ENCODE measurements around the gene ADAP1. TPM values are rescaled to one million over a fixed set of nuclear protein-coding genes. Genes with fewer than 3 reads are reported as not detected.

ADAP1 gene
- total and polyA plus RNA-seq, 2 of the 13 experiments (the other 11 are each of a cell fraction or from before 2014, with no cell fraction given): 10.5 to 24.6 TPM

DNA sequence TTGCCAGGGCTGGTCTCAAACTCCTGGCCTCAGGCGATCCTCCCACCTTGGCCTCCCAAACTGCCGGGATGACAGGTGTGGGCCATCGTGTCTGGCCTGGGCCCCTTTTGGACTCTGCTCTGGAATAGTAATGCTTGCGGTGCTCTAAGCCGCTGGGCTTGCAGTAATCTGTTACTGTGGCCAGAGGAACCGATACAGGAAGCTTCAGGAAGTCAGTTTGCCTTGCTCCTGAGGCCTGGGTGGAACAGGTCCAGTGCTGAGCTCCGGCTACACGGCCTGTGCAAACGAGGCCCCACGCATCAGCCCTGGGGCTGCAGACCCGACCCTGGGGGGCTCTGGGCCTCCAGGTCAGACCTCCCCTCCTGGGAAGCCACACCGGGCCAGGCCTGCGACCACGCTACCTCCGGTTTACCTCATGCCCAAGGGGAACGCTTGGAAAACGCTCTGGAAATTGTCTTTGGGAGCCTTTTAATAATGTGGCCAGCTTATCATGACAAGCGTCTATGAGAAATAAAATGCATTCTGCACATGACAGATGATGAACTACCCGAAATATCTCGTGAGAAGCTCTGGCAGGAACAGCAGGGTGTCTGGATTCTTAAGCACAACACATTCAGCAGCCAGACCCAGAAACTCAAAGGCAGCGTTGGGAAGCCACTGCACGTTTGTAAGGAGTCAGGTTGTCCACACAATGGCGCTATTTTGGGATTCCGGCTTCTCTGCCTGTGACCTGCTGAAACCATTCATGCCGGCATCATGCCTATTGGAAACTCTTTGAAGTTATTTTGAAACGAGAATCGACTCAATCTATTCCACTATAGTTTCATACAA is 10.1 kb upstream of the ADAP1 start (continued):
- peak; percentile 54; the same call in 1 of the 2 replicates for TF ChIP-seq SMC3 (IDR thresholded peaks at IDR 0.05; ENCODE audit: low read length)
- TF ChIP-seq ZMYM3 (CRISPR knock-in tag; IDR thresholded peaks at IDR 0.05): peak; percentile 84
- TF ChIP-seq MEF2D (CRISPR knock-in tag; IDR thresholded peaks at IDR 0.05): peak; percentile 53; the same call in 1 of the 2 replicates
- peak; percentile 78 for TF ChIP-seq AGO1 (IDR thresholded peaks at IDR 0.05; ENCODE audit: low read depth, low read length, poor library complexity, severe bottlenecking)
- TF ChIP-seq ZNF343 (CRISPR knock-in tag; IDR thresholded peaks at IDR 0.05): 0 out of 2 replicates have a peak, but pooled peaks have one; percentile 33
- no peak for TF ChIP-seq IKZF1 (IDR thresholded peaks at IDR 0.05)
- TF ChIP-seq SPEN (CRISPR knock-in tag; IDR thresholded peaks at IDR 0.05; ENCODE audit: low read depth): peak; percentile 51
- 0 out of 2 replicates have a peak, but pooled peaks have one; percentile 31 for TF ChIP-seq TAF1 (CRISPR knock-in tag; IDR thresholded peaks at IDR 0.05)
- no peak for TF ChIP-seq ZNF747 (CRISPR knock-in tag; IDR thresholded peaks at IDR 0.05; ENCODE audit: borderline replicate concordance)
- no peak for TF ChIP-seq NFRKB (IDR thresholded peaks at IDR 0.05)
- TF ChIP-seq TOE1 (CRISPR knock-in tag; IDR thresholded peaks at IDR 0.05): no peak
- TF ChIP-seq TBX2 (CRISPR knock-in tag; IDR thresholded peaks at IDR 0.05; ENCODE audit: borderline replicate concordance): no peak
- TF ChIP-seq KLF9 (CRISPR knock-in tag; IDR thresholded peaks at IDR 0.05; ENCODE audit: low read depth): no peak
- TF ChIP-seq ZMYM2 (CRISPR knock-in tag; IDR thresholded peaks at IDR 0.05): peak; percentile 64
- no peak for TF ChIP-seq MAZ (IDR thresholded peaks at IDR 0.05; ENCODE audit: borderline replicate concordance, low read depth, low read length)
- TF ChIP-seq MAZ (CRISPR knock-in tag; IDR thresholded peaks at IDR 0.05; ENCODE audit: low read depth): 0 out of 2 replicates have a peak, but pooled peaks have one; percentile 32
- TF ChIP-seq ZNF607 (CRISPR knock-in tag; IDR thresholded peaks at IDR 0.05; ENCODE audit: borderline replicate concordance): peak; percentile 69
- TF ChIP-seq CBX1 (IDR thresholded peaks at IDR 0.05; ENCODE audit: low read depth): peak; percentile 18
- TF ChIP-seq ZNF326 (CRISPR knock-in tag; IDR thresholded peaks at IDR 0.05; ENCODE audit: borderline replicate concordance): peak; percentile 18; the same call in 1 of the 2 replicates
- no peak for TF ChIP-seq ATM (IDR thresholded peaks at IDR 0.05; ENCODE audit: borderline replicate concordance)
- 0 out of 2 replicates have a peak, but pooled peaks have one; percentile 18 for TF ChIP-seq ZBTB7B (CRISPR knock-in tag; IDR thresholded peaks at IDR 0.05)
- 0 out of 2 replicates have a peak, but pooled peaks have one; percentile 9 for TF ChIP-seq ISL2 (CRISPR knock-in tag; IDR thresholded peaks at IDR 0.05)
- TF ChIP-seq KLF15 (CRISPR knock-in tag; IDR thresholded peaks at IDR 0.05; ENCODE audit: borderline replicate concordance): no peak
- TF ChIP-seq, protein P1, sequence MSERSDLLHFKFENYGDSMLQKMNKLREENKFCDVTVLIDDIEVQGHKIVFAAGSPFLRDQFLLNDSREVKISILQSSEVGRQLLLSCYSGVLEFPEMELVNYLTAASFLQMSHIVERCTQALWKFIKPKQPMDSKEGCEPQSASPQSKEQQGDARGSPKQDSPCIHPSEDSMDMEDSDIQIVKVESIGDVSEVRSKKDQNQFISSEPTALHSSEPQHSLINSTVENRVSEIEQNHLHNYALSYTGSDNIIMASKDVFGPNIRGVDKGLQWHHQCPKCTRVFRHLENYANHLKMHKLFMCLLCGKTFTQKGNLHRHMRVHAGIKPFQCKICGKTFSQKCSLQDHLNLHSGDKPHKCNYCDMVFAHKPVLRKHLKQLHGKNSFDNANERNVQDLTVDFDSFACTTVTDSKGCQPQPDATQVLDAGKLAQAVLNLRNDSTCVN (CRISPR knock-in tag; IDR thresholded peaks at IDR 0.05; ENCODE audit: borderline replicate concordance): 0 out of 2 replicates have a peak, but pooled peaks have one; percentile 59
- TF ChIP-seq ZC3H13 (CRISPR knock-in tag; IDR thresholded peaks at IDR 0.05): peak; percentile 82
- TF ChIP-seq ASH2L (IDR thresholded peaks at IDR 0.05; ENCODE audit: insufficient read length, low read depth, low read length): peak; percentile 3
- TF ChIP-seq EEA1 (CRISPR knock-in tag; IDR thresholded peaks at IDR 0.05; ENCODE audit: borderline replicate concordance): peak; percentile 82; the same call in 1 of the 2 replicates
- TF ChIP-seq NONO (IDR thresholded peaks at IDR 0.05): no peak
- peak; percentile 70 for TF ChIP-seq NONO (CRISPR knock-in tag; conservative IDR thresholded peaks at IDR 0.05)
- no peak; the same call in 1 of the 2 replicates for TF ChIP-seq GABPB1 (CRISPR knock-in tag; IDR thresholded peaks at IDR 0.05)
